SK-N-SH (cell line): Measurements from ENCODE around the gene TBC1D2. TPM values are rescaled to one million over a fixed set of nuclear protein-coding genes. Genes with fewer than 3 reads are reported as not detected.

Source experiments
- CTCF ChIA-PET: fragments of 300-600, 350-600 bp; formaldehyde crosslinking; extraction: SDS; loops from one replicate; lab custom pipeline; 2021; lab: Yijun Ruan, JAX
- POLR2A ChIA-PET: fragments of 350-600 bp; sonication (Branson Sonifier 250); formaldehyde crosslinking; extraction: SDS; loops from one replicate; lab custom pipeline; 2020; ENCODE audit warnings: antibody characterized with exemption, inconsistent platforms; lab: Yijun Ruan, JAX
- DNase-seq: peaks from one replicate; pipeline ENCODE4 v3.0.0; 2012
- H2AFZ ChIP-seq: fragments of 200-600 bp; sonication (generic); 2 replicates; pipeline ENCODE4 v1.8.1; 2016; ENCODE audit warnings: antibody characterized with exemption, mild to moderate bottlenecking, low read depth
- H3F3A ChIP-seq: fragments of 200-600 bp; sonication (generic); replicated peaks from 2 replicates; pipeline ENCODE3; 2016; ENCODE audit warnings: antibody characterized with exemption, mild to moderate bottlenecking; ENCODE audit not compliant: insufficient read depth
- H3K27ac ChIP-seq, 2 experiments: fragments of 200-500 bp in 1 of 2; fragments of 200-600 bp in 1 of 2; sonication (Bioruptor generic) in 1 of 2; sonication (generic), shearing (Covaris generic) in 1 of 2; 2 replicates each; pipeline versions ENCODE4 v1.5.1 to v1.6.1; 2014 to 2016; ENCODE audit warnings: low read depth in 2 of 2, inconsistent platforms in 1 of 2, low read length in 1 of 2, mild to moderate bottlenecking in 1 of 2, mixed read lengths in 1 of 2
- H3K27me3 ChIP-seq: fragments of 200-600 bp; sonication (generic), shearing (Covaris generic); 2 replicates; pipeline ENCODE4 v1.6.1; 2016; ENCODE audit warnings: mixed run types; ENCODE audit not compliant: insufficient read depth
- H3K36me3 ChIP-seq, 2 experiments: fragments of 200-500 bp in 1 of 2; fragments of 200-600 bp in 1 of 2; sonication (Bioruptor generic) in 1 of 2; sonication (generic) in 1 of 2; replicated peaks in 1 of 2; 2 replicates each; pipeline versions ENCODE3 to v1.5.1; 2014 to 2016; ENCODE audit warnings: low read length in 1 of 2, mild to moderate bottlenecking in 1 of 2; ENCODE audit not compliant: insufficient read depth in 2 of 2, control insufficient read depth in 1 of 2
- H3K4me1 ChIP-seq, 2 experiments: fragments of 200-500 bp in 1 of 2; fragments of 200-600 bp in 1 of 2; sonication (Bioruptor generic) in 1 of 2; sonication (generic), shearing (Covaris generic) in 1 of 2; 2 replicates each; pipeline versions ENCODE4 v1.5.1 to v1.6.1; 2014 to 2016; ENCODE audit warnings: low read depth in 1 of 2, low read length in 1 of 2, mixed run types in 1 of 2; ENCODE audit not compliant: insufficient read depth in 2 of 2, control insufficient read depth in 1 of 2
- H3K4me2 ChIP-seq: fragments of 200-600 bp; sonication (generic), shearing (Covaris generic); 2 replicates; pipeline ENCODE4 v1.6.1; 2017; ENCODE audit warnings: mixed run types
- H3K4me3 ChIP-seq, 2 experiments: fragments of 200-500 bp in 1 of 2; fragments of 200-600 bp in 1 of 2; sonication (Bioruptor generic) in 1 of 2; sonication (generic), shearing (Covaris generic) in 1 of 2; 2 replicates each; pipeline versions ENCODE4 v1.5.1 to v1.8.1; 2014 to 2016; ENCODE audit warnings: low read depth in 2 of 2, inconsistent platforms in 1 of 2, low read length in 1 of 2, mild to moderate bottlenecking in 1 of 2, mixed read lengths in 1 of 2, moderate library complexity in 1 of 2
- H3K79me2 ChIP-seq: fragments of 200-600 bp; sonication (generic); 2 replicates; pipeline ENCODE4 v1.8.1; 2017; ENCODE audit warnings: mild to moderate bottlenecking; ENCODE audit not compliant: insufficient read depth
- H3K9ac ChIP-seq: fragments of 200-600 bp; sonication (generic); 2 replicates; pipeline ENCODE4 v1.6.1; 2017; ENCODE audit warnings: mixed run types
- H3K9me2 ChIP-seq: fragments of 200-600 bp; sonication (generic); 2 replicates; pipeline ENCODE4 v1.6.1; 2017; ENCODE audit warnings: mixed run types
- H3K9me3 ChIP-seq: fragments of 200-600 bp; sonication (generic); 2 replicates; pipeline ENCODE4 v1.6.1; 2017; ENCODE audit warnings: mixed run types, mild to moderate bottlenecking, moderate library complexity
- H4K20me1 ChIP-seq: fragments of 200-600 bp; sonication (generic); 2 replicates; pipeline ENCODE4 v1.6.1; 2017; ENCODE audit warnings: mild to moderate bottlenecking, mixed run types; ENCODE audit not compliant: insufficient read depth
- CHD2 ChIP-seq: fragments of 150-350 bp; IDR thresholded peaks from 2 replicates; pipeline ENCODE4 v1.6.1; 2018; ENCODE audit warnings: low read length; ENCODE audit not compliant: partially characterized antibody
- ELF1 ChIP-seq: IDR thresholded peaks from 2 replicates; pipeline ENCODE4 v1.4.0; 2012
- EP300 ChIP-seq, 2 experiments: IDR thresholded peaks; 2 replicates each; pipeline versions ENCODE4 v1.4.0 to v1.6.1; 2012; ENCODE audit warnings: borderline replicate concordance in 1 of 2, low read depth in 1 of 2, low read length in 1 of 2
- EZH2phosphoT487 ChIP-seq: fragments of 200-600 bp; sonication (generic); IDR thresholded peaks from 2 replicates; pipeline ENCODE4 v1.6.1; 2017; ENCODE audit warnings: low read depth, mixed run types, mild to moderate bottlenecking, antibody characterized with exemption, moderate library complexity, borderline replicate concordance
- GABPA ChIP-seq: IDR thresholded peaks from 2 replicates; pipeline ENCODE4 v1.4.0; 2012; ENCODE audit warnings: low read depth, mild to moderate bottlenecking
- MXI1 ChIP-seq: IDR thresholded peaks from 2 replicates; pipeline ENCODE4 v1.6.1; 2012; ENCODE audit warnings: mild to moderate bottlenecking, low read depth, low read length, improper control_type of control experiment
- POLR2AphosphoS5 ChIP-seq: IDR thresholded peaks from 2 replicates; pipeline ENCODE4 v1.6.1; 2012; ENCODE audit warnings: low read depth, low read length
- RAD21 ChIP-seq: IDR thresholded peaks from 2 replicates; pipeline ENCODE4 v1.6.1; 2012; ENCODE audit warnings: mild to moderate bottlenecking, low read length
- RCOR1 ChIP-seq: fragments of 150-350 bp; IDR thresholded peaks from 2 replicates; pipeline ENCODE4 v1.6.1; 2017; ENCODE audit warnings: antibody characterized with exemption, low read length
- RFX5 ChIP-seq: IDR thresholded peaks from 2 replicates; pipeline ENCODE4 v1.6.1; 2012; ENCODE audit warnings: mild to moderate bottlenecking, improper control_type of control experiment, low read length
- SIN3A ChIP-seq: IDR thresholded peaks from 2 replicates; pipeline ENCODE4 v1.6.1; 2012; ENCODE audit warnings: low read depth, mild to moderate bottlenecking, low read length, moderate library complexity, borderline replicate concordance
- SMC3 ChIP-seq: IDR thresholded peaks from 2 replicates; pipeline ENCODE4 v1.6.1; 2012; ENCODE audit warnings: low read depth, low read length, improper control_type of control experiment
- TAF1 ChIP-seq: IDR thresholded peaks from 2 replicates; pipeline ENCODE4 v1.6.1; 2012; ENCODE audit warnings: low read depth, mild to moderate bottlenecking, low read length, moderate library complexity, borderline replicate concordance
- TCF12 ChIP-seq: IDR thresholded peaks from 2 replicates; pipeline ENCODE4 v1.4.0; 2012
- TEAD4 ChIP-seq: IDR thresholded peaks from 2 replicates; pipeline ENCODE4 v1.4.0; 2012; ENCODE audit warnings: mild to moderate bottlenecking, borderline replicate concordance; ENCODE audit not compliant: insufficient read depth
- YY1 ChIP-seq: IDR thresholded peaks from 2 replicates; pipeline ENCODE4 v1.4.0; 2012; ENCODE audit warnings: low read depth, mild to moderate bottlenecking
- WGBS: methylation state at CpG from one replicate; pipeline ENCODE4 v1.1.6; 2017; ENCODE audit warnings: low lambda C conversion rate; 5-methylcytosine and 5-hydroxymethylcytosine counted together
- polyA plus RNA-seq, 3 experiments: library from polyadenylated mRNA; depleted of rRNA; stranded (reverse); fragments of >200 nt; gene quantifications; 2 replicates each; pipeline ENCODE4 v1.2.3, GENCODE V29; 2012
- TF ChIP-seq, protein P1 (sequence below): fragments of 200-600 bp; sonication (generic); IDR thresholded peaks from 2 replicates; pipeline ENCODE4 v1.6.1; 2017; ENCODE audit warnings: antibody characterized with exemption, mild to moderate bottlenecking, moderate library complexity
- TF ChIP-seq, protein P2 (sequence below): IDR thresholded peaks from 2 replicates; pipeline ENCODE4 v1.6.1; 2012; ENCODE audit warnings: mild to moderate bottlenecking, low read depth, low read length, moderate library complexity

TBC1D2 gene
- polyA plus RNA-seq, 1 of the 3 experiments (the other 2 are of a cell fraction): 5.6 TPM

DNA sequence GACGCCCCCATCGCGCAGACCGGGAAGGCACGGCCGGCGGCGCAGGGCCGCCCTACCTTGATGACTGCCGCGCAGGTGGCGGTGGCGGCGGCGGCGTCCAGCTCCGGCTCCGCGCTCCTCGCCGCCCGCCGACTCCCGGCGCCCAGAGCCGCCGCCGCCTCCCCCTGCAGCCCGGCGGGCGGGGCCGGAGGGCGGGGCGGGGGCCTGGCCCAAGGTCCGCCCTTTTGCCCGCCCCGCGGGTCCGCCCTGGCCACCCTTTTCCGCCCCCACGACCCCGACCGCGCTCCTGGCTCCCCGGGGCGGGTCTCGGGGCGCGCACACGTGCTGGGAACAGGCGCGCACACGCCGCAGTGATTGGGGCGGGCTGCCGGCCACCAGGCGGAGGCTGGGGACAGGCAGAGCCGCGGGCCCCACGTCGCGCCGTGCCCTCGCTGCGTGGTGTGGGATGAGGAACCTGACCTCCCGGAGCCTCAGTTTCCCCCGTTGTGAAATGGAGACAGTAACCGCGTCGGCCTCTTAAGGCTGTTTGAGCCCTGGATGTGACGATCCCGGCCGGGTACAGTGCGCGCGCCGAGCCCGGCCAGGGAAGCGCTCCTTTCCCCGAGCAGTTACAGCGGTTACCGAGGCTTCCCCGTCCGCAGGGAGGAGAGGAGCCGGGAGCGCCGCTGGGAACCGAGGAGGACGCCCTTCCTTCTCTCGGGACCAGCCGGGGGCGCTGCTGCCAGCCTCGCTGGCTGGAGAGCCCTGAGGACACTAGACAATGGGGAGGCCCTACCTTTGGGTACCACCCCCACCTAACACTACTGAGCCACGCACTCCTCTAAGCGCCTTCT is 62.7 kb downstream of the TBC1D2 start, which contains the start of gene CORO2A:
TSS of gene CORO2A (minus strand) at position 135 of the 833 bp plus-strand sequence. CDS start 34,977 bp downstream, outside the sequence.
- H3K79me2 ChIP-seq: no peaks in the 10 kb centered on the region
- H3K9me2 ChIP-seq: no peaks in the 10 kb centered on the region
- H2AFZ ChIP-seq: peak within 1 kb of the TSS; percentile 87
- no peaks in the 10 kb centered on the region for H3F3A ChIP-seq
- H3K27me3 ChIP-seq: no peaks in the 10 kb centered on the region
- peak within 1 kb of the TSS; percentile 73 to 76 for H3K4me3 ChIP-seq
- ChIA-PET POLR2A (interaction anchor here (0.6 to 1.2 kb wide), 4 partner anchors 20 to 117 kb away, joined by 3 to 5 read pairs (median 3); partner anchors contain the start of gene TBC1D2), CTCF (interaction anchor here (0.6 to 2.7 kb wide), 20 partner anchors 8 to 582 kb away, joined by 3 to 23 read pairs (median 4); partner anchors contain the start of genes TBC1D2 and TRIM14)
- peak within 1 kb of the TSS; percentile 62; the same call in 1 of the 2 replicates for H3K9ac ChIP-seq
- H3K36me3 ChIP-seq: no peaks in the 10 kb centered on the region
- peaks cover 0 to 11% of the 10 kb centered on the region in 2 experiments; a peak in 1 of 4 replicates for H3K4me1 ChIP-seq
- peak; percentile 98 for DNase-seq
- no peaks in the 10 kb centered on the region for H3K9me3 ChIP-seq
- peak within 1 kb of the TSS; percentile 91 for H3K4me2 ChIP-seq
- H3K27ac ChIP-seq: peak within 1 kb of the TSS; percentile 36 to 74; a peak in 2 of 4 replicates
- H4K20me1 ChIP-seq: no peaks in the 10 kb centered on the region
- TF ChIP-seq RAD21 (peak; percentile 31), POLR2AphosphoS5 (0 out of 2 replicates have a peak, but pooled peaks have one; percentile 25), MXI1 (peak; percentile 68), RCOR1 (no peak)
- TF ChIP-seq, protein P1, sequence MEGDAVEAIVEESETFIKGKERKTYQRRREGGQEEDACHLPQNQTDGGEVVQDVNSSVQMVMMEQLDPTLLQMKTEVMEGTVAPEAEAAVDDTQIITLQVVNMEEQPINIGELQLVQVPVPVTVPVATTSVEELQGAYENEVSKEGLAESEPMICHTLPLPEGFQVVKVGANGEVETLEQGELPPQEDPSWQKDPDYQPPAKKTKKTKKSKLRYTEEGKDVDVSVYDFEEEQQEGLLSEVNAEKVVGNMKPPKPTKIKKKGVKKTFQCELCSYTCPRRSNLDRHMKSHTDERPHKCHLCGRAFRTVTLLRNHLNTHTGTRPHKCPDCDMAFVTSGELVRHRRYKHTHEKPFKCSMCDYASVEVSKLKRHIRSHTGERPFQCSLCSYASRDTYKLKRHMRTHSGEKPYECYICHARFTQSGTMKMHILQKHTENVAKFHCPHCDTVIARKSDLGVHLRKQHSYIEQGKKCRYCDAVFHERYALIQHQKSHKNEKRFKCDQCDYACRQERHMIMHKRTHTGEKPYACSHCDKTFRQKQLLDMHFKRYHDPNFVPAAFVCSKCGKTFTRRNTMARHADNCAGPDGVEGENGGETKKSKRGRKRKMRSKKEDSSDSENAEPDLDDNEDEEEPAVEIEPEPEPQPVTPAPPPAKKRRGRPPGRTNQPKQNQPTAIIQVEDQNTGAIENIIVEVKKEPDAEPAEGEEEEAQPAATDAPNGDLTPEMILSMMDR: peak; percentile 57
- 37% methylated on average over 3 of the region's 95 CpGs for WGBS

DNA sequence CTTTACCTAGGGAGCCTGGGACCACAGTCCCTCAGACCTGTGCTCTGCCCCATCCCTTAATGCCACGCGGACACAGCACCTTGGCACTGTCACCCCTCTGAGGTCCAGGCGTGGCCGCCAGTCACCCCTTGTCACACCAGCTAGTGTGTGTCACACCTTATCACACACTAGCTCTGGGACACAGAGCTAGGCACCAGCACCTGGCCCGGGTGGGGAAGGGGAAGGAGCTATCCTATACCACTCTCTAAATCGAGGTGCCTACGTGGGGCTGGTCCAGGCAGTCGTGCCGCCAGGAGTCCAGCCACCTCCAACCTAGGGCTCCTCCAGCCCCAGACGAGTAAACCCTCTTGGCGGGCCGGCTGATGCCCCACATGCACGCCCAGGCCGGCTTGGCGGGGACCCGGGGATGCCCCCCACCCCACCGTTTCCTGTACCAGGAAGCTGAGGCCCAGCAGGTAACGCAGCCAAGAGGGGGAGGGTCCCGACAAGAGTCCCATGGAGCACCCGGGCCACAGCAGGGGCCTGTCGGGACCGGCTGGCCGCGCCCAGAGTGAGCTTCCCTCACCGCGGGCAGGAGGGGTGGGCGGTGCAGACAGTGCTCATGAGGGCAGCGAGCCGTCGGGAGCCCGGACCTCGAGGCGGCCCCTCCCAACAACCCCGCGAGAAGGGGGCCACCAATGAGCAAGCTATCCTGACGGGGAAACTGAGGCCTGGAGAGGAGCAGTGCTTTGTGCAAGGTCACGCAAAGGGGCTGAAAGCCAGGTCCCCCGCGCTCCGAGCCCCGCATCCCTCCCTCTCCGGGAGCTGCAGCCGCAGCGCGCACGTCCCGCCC is 63.6 kb downstream of the TBC1D2 start:
- H2AFZ ChIP-seq: peak overlapping the region; percentile 70; the same call in 1 of the 2 replicates
- 80% methylated on average over 14 of the region's 47 CpGs for WGBS
- no peaks in the 10 kb centered on the region for H3K79me2 ChIP-seq
- no peaks in the 10 kb centered on the region for H3K9me2 ChIP-seq
- no peaks in the 10 kb centered on the region for H3K9me3 ChIP-seq
- peak overlapping the region; percentile 78 for H3K4me2 ChIP-seq
- ChIA-PET CTCF (interaction anchor here (0.6 to 2.6 kb wide), 11 partner anchors 9 to 269 kb away, joined by 3 to 10 read pairs (median 3); no protein-coding TSS in a partner anchor), POLR2A (interaction anchor here (0.7 to 1.0 kb wide), 2 partner anchors 19 to 65 kb away, joined by 3 to 4 read pairs; no protein-coding TSS in a partner anchor)
- DNase-seq: peak; percentile 77
- peaks cover 0 to 11% of the 10 kb centered on the region in 2 experiments; a peak in 1 of 4 replicates for H3K4me1 ChIP-seq
- H4K20me1 ChIP-seq: no peaks in the 10 kb centered on the region
- H3K36me3 ChIP-seq: no peaks in the 10 kb centered on the region
- no peaks in the 10 kb centered on the region for H3F3A ChIP-seq
- H3K4me3 ChIP-seq: peak overlapping the region; percentile 73 to 76
- H3K27me3 ChIP-seq: no peaks in the 10 kb centered on the region
- peak overlapping the region in 1 of 2 experiments; percentile 48; a peak in 1 of 4 replicates for H3K27ac ChIP-seq
- peak overlapping the region; percentile 28; the same call in 1 of the 2 replicates for H3K9ac ChIP-seq
- TF ChIP-seq, protein P2, sequence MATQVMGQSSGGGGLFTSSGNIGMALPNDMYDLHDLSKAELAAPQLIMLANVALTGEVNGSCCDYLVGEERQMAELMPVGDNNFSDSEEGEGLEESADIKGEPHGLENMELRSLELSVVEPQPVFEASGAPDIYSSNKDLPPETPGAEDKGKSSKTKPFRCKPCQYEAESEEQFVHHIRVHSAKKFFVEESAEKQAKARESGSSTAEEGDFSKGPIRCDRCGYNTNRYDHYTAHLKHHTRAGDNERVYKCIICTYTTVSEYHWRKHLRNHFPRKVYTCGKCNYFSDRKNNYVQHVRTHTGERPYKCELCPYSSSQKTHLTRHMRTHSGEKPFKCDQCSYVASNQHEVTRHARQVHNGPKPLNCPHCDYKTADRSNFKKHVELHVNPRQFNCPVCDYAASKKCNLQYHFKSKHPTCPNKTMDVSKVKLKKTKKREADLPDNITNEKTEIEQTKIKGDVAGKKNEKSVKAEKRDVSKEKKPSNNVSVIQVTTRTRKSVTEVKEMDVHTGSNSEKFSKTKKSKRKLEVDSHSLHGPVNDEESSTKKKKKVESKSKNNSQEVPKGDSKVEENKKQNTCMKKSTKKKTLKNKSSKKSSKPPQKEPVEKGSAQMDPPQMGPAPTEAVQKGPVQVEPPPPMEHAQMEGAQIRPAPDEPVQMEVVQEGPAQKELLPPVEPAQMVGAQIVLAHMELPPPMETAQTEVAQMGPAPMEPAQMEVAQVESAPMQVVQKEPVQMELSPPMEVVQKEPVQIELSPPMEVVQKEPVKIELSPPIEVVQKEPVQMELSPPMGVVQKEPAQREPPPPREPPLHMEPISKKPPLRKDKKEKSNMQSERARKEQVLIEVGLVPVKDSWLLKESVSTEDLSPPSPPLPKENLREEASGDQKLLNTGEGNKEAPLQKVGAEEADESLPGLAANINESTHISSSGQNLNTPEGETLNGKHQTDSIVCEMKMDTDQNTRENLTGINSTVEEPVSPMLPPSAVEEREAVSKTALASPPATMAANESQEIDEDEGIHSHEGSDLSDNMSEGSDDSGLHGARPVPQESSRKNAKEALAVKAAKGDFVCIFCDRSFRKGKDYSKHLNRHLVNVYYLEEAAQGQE: no peak
- TF ChIP-seq GABPA: no peak
- TF ChIP-seq RFX5: no peak
- no peak for TF ChIP-seq SIN3A
- TF ChIP-seq TCF12: no peak
- no peak for TF ChIP-seq CHD2
- TF ChIP-seq EZH2phosphoT487: no peak
- no peak for TF ChIP-seq SMC3
- no peak for TF ChIP-seq TEAD4
- TF ChIP-seq YY1: no peak
- no peak for TF ChIP-seq ELF1
- TF ChIP-seq EP300 (IDR thresholded peaks at IDR 0.05; ENCODE audit: borderline replicate concordance in 1 of 2, low read depth in 1 of 2, low read length in 1 of 2): no peak
- TF ChIP-seq RAD21: no peak
- TF ChIP-seq TAF1: no peak
- no peak for TF ChIP-seq POLR2AphosphoS5
